GM10266 (cell line): ENCODE results near the gene EYS.

ENCODE experiments used
- DNase-seq: peaks from one replicate; pipeline ENCODE4 v3.0.0; 2012; ENCODE audit errors: extremely low spot score
- CTCF ChIP-seq: IDR thresholded peaks from 2 replicates; pipeline ENCODE4 v1.5.1; 2012; ENCODE audit warnings: mild to moderate bottlenecking, low read depth; ENCODE audit not compliant: control insufficient read depth, insufficient read depth; ENCODE audit errors: missing control alignments

The EYS gene

GRCh38 chr6:64774881-64775280, 932.1 kb downstream of the EYS start:
- DNase-seq: no peak
- TF ChIP-seq CTCF: no peak

GRCh38 chr6:64750910-64751309, 956.1 kb downstream of the EYS start:
- TF ChIP-seq CTCF: no peak

GRCh38 chr6:64737418-64737817, 969.6 kb downstream of the EYS start:
- DNase-seq: no peak

More at GRCh38 chr6:64750910-64751309, 956.1 kb downstream of the EYS start:
- no peak for DNase-seq

GRCh38 chr6:64736421-64736950, 970.5 kb downstream of the EYS start:
- no peak for TF ChIP-seq CTCF
- no peak for DNase-seq

More at GRCh38 chr6:64737418-64737817, 969.6 kb downstream of the EYS start:
- no peak for TF ChIP-seq CTCF

GRCh38 chr6:64733433-64733832, 973.6 kb downstream of the EYS start:
- TF ChIP-seq CTCF: no peak
- DNase-seq: no peak

GRCh38 chr6:64732888-64733287, 974.1 kb downstream of the EYS start:
- no peak for TF ChIP-seq CTCF
- DNase-seq: no peak

- no peak for DNase-seq
- no peak for TF ChIP-seq CTCF
Observed at GRCh38 chr6:64729522-64729921, 977.5 kb downstream of the EYS start.
